Effector CD4-positive, alpha-beta T cell (primary cell): ENCODE data around the gene CYP3A4. TPM values are rescaled to one million over a fixed set of nuclear protein-coding genes. Genes with fewer than 3 reads are reported as not detected.
"Not testable (repeated sequence)": the region's sequence is repeated elsewhere in the genome, so short reads cannot be mapped to it uniquely, and the experiment has no call there.

Experiments
- DNase-seq: peaks from one replicate; pipeline ENCODE4 v3.0.0-alpha.2; 2020
- total RNA-seq: gene quantifications from one replicate; lab custom pipeline; 2026; lab: John Stamatoyannopoulos, UW

The CYP3A4 gene
- not detected for total RNA-seq

DNA sequence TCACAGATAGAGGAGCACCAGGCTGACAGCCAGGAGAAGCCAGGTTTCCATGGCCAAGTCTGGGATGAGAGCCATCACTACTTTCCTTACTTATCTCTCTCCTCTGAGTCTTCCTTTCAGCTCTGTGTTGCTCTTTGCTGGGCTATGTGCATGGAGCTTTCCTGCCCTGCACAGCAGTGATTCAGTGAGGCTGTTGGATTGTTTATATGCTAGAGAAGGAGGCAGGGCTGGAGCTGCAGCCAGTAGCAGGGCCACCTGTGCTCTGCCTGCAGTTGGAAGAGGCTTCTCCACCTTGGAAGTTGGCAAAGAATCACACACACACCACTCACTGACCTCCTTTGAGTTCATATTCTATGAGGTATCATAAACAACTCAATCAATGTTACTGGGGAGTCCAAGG is at the start of gene CYP3A4:
CYP3A4 (minus strand) TSS at position 178 of the 400 bp plus-strand sequence; CDS start at position 75, 103 bp downstream.
- no peak for DNase-seq

GRCh38 chr7:99833289-99833877 is 49.4 kb upstream of the CYP3A4 start:
- DNase-seq, result no peak

GRCh38 chr7:99831595-99831994 is 47.6 kb upstream of the CYP3A4 start:
- DNase-seq, result no peak

- DNase-seq, result no peak
These were observed 45.7 kb upstream of the CYP3A4 start for GRCh38 chr7:99829524-99830160.

DNA sequence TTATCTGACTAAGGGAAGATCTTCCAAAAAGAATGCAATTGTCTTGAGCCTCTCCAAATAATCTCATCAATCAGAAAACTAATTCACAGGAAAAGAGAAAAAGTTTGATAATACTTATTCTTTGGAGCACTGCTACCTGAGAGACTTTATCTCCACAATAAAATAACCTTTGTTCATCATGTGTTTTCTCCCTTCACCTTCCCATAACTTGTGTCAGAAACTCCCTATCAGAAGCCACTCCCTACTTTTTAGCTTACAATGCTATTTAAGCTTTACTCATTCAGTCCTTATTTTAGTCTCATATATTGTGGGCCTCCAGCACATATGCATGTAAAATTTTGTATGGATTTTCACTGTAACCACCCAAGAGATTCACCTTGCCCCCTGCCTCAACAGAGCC is 44.8 kb upstream of the CYP3A4 start:
- no peak for DNase-seq

DNA sequence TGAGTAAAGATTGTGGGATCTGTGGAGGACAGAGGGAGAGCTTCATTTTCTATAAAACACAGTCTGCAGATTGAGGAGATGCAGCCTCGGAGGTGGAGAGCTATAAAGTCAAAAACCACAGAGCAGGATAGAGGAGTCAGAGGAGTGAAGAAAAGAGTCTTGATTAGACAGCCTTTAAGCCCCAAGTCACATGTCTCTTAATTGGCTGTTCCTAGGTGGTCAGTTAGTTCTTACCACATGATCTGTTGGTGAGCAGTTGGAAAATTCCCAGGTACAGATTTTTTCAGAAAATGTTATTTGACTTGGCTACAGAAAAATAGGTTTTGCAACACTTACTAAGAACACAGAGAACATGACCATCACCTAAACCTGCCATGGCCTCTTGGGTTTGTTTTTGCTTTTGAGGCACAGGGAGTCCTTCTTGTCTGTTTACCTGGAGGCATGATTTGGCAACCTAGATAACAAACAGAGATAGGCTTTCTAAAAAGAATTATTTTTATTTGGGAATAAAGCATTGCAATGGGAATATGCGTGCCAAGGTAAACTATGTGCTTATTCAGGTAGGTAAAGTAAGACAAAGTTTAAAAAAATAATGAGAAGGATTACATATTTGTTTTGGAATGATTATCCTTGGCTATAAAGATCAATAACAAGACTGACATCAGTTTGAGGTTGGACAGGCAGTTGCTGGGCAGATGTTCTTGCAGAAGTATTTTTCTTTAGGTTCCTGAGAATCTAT is 43.2 kb upstream of the CYP3A4 start:
- DNase-seq, result no peak

DNA sequence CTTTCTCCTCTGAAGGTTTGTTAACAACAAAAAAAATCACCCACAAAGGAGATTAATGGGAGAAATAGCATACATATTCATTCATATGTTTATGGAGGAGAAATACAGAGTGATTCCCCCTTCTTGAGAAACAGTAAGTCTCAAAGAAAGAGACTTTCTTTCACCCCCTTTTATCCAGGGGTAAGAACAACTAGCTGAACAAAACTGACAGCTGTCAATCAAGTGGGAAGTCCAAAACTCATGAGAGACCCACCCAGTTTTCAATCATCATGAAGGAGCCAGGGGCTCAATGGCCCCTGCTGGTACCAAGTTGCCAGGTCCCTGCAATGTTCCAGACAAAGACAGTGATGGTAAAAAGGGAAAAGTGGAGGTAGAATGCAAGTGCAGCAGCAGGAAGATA is 41.9 kb upstream of the CYP3A4 start:
- no peak for DNase-seq

GRCh38 chr7:99825452-99825851 is 41.5 kb upstream of the CYP3A4 start:
- DNase-seq, result no peak

GRCh38 chr7:99824091-99824490 is 40.1 kb upstream of the CYP3A4 start:
- no peak for DNase-seq

DNA sequence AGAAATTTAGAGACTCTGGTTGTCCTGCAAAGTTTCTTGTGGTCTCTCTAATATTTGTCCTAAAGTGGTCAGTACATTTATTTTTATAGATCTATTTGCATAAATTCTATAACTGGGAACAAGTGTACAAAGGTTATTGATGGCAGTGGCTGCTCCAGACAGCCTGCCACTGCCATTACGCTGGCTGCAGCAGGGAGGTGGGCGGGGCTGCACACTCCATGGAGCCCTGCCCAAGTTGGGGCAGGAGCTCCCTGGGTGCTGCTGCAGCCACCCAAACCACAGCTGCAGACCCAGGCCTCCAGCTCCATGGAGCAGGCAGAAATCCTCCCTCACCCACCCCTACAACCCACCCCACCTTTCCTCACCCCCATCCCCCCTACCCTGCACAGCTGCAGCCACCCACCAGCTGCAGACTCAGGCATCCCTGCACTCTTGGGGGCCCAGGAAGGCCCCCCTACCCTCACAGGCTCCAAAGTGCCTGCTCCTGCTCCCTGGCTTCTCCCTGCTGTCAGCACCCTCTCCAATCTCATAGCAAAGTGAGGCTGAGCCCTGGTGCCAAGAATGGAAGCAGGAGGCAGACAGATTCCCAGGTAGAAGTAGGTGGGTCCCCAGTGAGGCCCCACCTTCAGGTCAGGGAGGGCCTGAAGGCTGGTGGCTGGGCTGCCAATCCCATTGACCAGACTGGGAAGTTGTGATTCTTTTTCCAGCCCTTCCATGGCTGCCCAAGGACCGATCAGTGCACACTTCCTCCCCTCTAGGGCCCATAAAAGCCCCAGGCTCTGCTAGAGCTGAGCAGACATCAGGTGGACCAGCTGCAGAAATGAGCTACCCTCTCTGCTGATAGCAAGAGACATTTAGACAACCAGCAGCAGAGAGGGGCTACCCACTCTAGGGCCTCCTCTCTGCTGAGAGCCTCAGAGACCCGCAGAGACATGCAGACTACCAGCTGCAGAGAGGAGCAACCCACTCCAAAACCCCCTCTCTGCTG is 39.0 kb upstream of the CYP3A4 start:
- DNase-seq, result no peak

DNA sequence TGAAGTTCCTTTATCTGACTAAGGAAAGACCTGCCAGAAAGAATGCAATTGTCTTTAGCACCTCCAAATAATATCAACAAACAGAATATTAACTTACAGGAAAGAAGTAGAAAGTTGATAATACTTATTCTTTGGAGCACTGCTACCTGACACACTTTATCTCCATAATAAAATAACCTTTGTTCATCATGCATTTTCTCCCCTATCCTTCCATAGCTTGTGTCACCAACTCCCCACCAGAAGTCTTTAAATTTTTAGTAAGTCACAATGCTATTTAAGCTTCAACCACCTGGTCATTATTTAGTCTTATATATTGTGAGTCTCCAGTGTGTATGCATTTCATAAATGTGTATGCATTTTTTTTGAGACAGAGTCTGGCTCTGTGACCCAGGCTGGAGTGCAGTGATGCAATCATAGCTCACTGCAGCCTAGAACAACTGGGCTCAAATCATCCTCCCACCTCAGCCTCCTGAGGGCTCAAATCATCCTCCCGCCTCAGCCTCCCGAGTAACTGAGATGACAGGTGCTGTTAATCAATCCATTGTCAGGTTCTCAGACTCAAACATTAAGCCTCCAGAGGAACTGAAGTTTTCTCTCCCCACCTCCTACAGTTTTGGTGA is 36.5 kb upstream of the CYP3A4 start:
- DNase-seq, result no peak

DNA sequence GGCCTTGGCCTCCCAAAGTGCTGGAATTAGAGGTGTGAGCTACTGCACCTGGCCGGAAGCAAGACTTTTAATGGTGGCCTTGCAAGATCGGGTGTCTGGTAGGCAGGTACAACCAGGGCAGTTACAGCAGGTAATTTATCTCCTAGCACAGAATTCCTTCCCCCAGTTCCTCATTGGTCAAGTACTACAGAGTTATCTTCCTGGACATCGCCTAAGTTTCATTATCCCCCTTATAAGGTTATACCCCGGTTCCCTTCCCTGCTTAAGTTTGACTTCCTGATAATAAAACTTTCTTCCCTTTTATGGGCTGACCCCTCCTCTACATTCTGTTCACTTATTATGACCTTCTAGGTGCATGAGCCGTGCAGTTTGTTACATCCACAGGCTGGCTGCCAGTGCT is 24.8 kb upstream of the CYP3A4 start:
- DNase-seq, result no peak

- DNase-seq, result no peak
These were observed 23.0 kb upstream of the CYP3A4 start for GRCh38 chr7:99806839-99807478.

DNA sequence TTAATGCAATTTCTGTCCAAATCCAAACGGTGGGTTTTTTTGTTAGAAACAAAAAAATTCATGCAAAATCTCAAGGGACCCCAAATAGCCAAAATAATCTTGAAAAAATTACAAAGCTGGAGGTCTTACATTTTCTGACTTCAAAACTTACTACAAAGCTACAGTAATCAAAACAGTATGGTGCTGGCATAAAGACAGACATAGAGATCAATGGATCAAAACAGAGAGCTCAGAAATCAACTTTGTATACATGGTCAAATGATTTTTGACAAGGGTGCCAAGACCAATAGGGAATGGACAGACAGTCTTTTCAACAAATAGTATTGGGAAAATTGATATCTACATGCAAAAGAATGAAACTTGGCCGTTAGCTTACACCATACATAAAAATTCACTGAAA is 21.7 kb upstream of the CYP3A4 start:
- no peak for DNase-seq

GRCh38 chr7:99803118-99803517 is 19.1 kb upstream of the CYP3A4 start:
- not testable (repeated sequence) for DNase-seq

DNA sequence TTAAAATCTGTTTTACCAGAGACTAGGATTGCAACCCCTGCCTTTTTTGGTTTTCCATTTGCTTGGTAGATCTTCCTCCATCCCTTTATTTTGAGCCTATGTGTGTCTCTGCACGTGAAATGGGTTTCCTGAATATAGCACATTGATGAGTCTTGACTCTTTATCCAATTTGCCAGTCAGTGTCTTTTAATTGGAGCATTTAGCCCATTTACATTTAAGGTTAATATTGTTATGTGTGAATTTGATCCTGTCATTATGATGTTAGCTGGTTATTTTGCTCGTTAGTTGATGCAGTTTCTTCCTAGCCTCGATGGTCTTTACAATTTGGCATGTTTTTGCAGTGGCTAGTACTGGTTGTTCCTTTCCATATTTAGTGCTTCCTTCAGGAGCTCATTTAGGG is 17.4 kb upstream of the CYP3A4 start:
- not testable (repeated sequence) for DNase-seq

GRCh38 chr7:99798972-99799371 is 15.0 kb upstream of the CYP3A4 start:
- no peak for DNase-seq

GRCh38 chr7:99795864-99796263 is 11.9 kb upstream of the CYP3A4 start:
- not testable (repeated sequence) for DNase-seq

- DNase-seq, result no peak
These were observed 10.9 kb upstream of the CYP3A4 start for GRCh38 chr7:99794585-99795502.

GRCh38 chr7:99793443-99793842 is 9.5 kb upstream of the CYP3A4 start:
- DNase-seq, result no peak

GRCh38 chr7:99792967-99793366 is 9.0 kb upstream of the CYP3A4 start:
- no peak for DNase-seq
